GM12892 (cell line): ENCODE results near the gene GABRA5.

Source experiments
- POLR2A ChIP-seq: IDR thresholded peaks from 2 replicates; pipeline ENCODE4 v1.6.1; 2011; ENCODE audit warnings: low read depth, low read length, control low read depth
- POLR2AphosphoS5 ChIP-seq: IDR thresholded peaks from 2 replicates; pipeline ENCODE4 v1.6.1; 2011; ENCODE audit warnings: low read depth, low read length, control low read depth

DNA sequence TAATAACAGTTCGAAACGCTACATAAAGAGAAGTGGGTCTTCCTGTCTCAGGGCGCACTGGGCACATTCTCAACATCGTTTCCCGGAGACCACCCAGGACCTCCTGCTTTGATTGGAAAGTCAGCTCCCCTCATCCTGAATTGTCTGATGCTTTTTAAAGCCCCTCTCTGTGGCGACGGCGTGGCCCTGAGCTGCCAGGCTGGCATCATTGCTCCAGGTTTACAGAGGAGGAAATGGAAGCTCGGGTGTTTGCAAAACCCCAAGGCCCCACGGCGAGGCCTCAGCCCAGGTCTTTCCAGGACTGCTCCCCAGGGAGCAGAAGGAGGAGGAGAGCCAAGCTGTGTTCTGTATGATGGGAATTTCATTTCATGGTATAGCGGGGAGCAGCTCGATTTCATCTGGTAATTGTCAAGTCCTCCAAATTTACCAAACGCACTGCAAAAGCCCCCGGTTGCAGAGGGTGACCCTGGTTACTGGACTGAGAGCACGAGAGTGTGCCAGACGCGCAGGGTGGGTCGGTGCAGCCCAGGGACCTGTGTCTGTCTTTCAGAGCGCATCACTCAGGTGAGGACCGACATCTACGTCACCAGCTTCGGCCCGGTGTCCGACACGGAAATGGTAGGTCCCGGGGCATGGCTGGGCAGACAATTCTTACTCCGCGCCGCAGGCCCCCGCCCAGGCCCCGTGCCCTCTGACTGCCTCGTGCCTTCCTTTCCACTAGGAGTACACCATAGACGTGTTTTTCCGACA lies 15.9 kb downstream of the GABRA5 start:
- TF ChIP-seq POLR2A (no peak), POLR2AphosphoS5 (no peak)
